BJ (cell line): ENCODE measurements around the gene FYB1. TPM values are rescaled to one million over a fixed set of nuclear protein-coding genes. Genes with fewer than 3 reads are reported as not detected.

Experiments
- CTCF ChIA-PET: fragments of 350-600 bp; formaldehyde crosslinking; extraction: SDS; loops from one replicate; lab custom pipeline; 2021; ENCODE audit warnings: antibody characterized with exemption, inconsistent platforms; lab: Yijun Ruan, JAX
- POLR2A ChIA-PET: fragments of 300-600 bp; sonication (Branson Sonifier 250); formaldehyde crosslinking; extraction: SDS; loops from one replicate; lab custom pipeline; 2021; ENCODE audit warnings: antibody characterized with exemption; lab: Charles Lee
- DNase-seq: peaks from one replicate; pipeline ENCODE4 v3.0.0-alpha.2; 2011; ENCODE audit warnings: low read depth
- H3K27me3 ChIP-seq: 2 replicates; pipeline ENCODE4 v1.6.0; 2011; ENCODE audit warnings: low read length; ENCODE audit not compliant: control insufficient read depth, insufficient read depth
- H3K36me3 ChIP-seq: 2 replicates; pipeline ENCODE4 v1.5.1; 2011; ENCODE audit warnings: low read length; ENCODE audit not compliant: control insufficient read depth, insufficient read depth
- H3K4me3 ChIP-seq: 2 replicates; pipeline ENCODE4 v1.5.1; 2011; ENCODE audit warnings: low read depth, mild to moderate bottlenecking, control low read depth, low read length
- polyA minus RNA-seq: library from RNA; depleted of rRNA, polyadenylated mRNA; stranded (reverse); fragments of >200 nt; gene quantifications from 2 replicates; pipeline ENCODE4 v1.2.3, GENCODE V29; 2011; rRNA and poly(A)+ RNA removed
- polyA plus RNA-seq: library from polyadenylated mRNA; depleted of rRNA; stranded (reverse); fragments of >200 nt; gene quantifications from 2 replicates; pipeline ENCODE4 v1.2.3, GENCODE V29; 2011; rRNA removed
- TF ChIP-seq, protein P1 (sequence below): IDR thresholded peaks from 2 replicates; pipeline ENCODE4 v1.5.1; 2011; ENCODE audit warnings: low read depth, mild to moderate bottlenecking, control low read depth, inconsistent platforms, low read length, moderate library complexity; ENCODE audit not compliant: insufficient read depth

Gene FYB1, protein sequence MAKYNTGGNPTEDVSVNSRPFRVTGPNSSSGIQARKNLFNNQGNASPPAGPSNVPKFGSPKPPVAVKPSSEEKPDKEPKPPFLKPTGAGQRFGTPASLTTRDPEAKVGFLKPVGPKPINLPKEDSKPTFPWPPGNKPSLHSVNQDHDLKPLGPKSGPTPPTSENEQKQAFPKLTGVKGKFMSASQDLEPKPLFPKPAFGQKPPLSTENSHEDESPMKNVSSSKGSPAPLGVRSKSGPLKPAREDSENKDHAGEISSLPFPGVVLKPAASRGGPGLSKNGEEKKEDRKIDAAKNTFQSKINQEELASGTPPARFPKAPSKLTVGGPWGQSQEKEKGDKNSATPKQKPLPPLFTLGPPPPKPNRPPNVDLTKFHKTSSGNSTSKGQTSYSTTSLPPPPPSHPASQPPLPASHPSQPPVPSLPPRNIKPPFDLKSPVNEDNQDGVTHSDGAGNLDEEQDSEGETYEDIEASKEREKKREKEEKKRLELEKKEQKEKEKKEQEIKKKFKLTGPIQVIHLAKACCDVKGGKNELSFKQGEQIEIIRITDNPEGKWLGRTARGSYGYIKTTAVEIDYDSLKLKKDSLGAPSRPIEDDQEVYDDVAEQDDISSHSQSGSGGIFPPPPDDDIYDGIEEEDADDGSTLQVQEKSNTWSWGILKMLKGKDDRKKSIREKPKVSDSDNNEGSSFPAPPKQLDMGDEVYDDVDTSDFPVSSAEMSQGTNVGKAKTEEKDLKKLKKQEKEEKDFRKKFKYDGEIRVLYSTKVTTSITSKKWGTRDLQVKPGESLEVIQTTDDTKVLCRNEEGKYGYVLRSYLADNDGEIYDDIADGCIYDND
- polyA plus RNA-seq: 0.06 and 0.09 TPM in 2 replicates
- polyA minus RNA-seq: not detected in 2 replicates

GRCh38 chr5:39219437-39219836 is at the start of gene FYB1:
TSS of gene FYB1 (minus strand) at chr5:39219563. CDS start at chr5:39202960, 16,603 bp downstream.
- H3K4me3 ChIP-seq: no peak within 1 kb of the TSS
- POLR2A ChIA-PET: no interaction called here
- TF ChIP-seq, protein P1, sequence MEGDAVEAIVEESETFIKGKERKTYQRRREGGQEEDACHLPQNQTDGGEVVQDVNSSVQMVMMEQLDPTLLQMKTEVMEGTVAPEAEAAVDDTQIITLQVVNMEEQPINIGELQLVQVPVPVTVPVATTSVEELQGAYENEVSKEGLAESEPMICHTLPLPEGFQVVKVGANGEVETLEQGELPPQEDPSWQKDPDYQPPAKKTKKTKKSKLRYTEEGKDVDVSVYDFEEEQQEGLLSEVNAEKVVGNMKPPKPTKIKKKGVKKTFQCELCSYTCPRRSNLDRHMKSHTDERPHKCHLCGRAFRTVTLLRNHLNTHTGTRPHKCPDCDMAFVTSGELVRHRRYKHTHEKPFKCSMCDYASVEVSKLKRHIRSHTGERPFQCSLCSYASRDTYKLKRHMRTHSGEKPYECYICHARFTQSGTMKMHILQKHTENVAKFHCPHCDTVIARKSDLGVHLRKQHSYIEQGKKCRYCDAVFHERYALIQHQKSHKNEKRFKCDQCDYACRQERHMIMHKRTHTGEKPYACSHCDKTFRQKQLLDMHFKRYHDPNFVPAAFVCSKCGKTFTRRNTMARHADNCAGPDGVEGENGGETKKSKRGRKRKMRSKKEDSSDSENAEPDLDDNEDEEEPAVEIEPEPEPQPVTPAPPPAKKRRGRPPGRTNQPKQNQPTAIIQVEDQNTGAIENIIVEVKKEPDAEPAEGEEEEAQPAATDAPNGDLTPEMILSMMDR: no peak
- CTCF ChIA-PET: interaction anchor here (0.8 to 3.5 kb wide), 5 partner anchors 13 to 370 kb away, joined by 3 to 24 read pairs (median 22); no protein-coding TSS in a partner anchor
- H3K36me3 ChIP-seq: no peaks in the 10 kb centered on the region
- H3K27me3 ChIP-seq: no peaks in the 10 kb centered on the region
- peak; percentile 24 for DNase-seq

GRCh38 chr5:39267186-39267585 is 47.8 kb upstream of the FYB1 start:
- ChIA-PET POLR2A (no interaction called here), CTCF (interaction anchor here (2.0 kb wide), 1 partner anchor 16 kb away, joined by 9 read pairs; no protein-coding TSS in a partner anchor)
- DNase-seq: no peak
- no peaks in the 10 kb centered on the region for H3K27me3 ChIP-seq
- H3K4me3 ChIP-seq: no peak overlapping the region
- TF ChIP-seq, protein P1: no peak
- no peaks in the 10 kb centered on the region for H3K36me3 ChIP-seq

DNA sequence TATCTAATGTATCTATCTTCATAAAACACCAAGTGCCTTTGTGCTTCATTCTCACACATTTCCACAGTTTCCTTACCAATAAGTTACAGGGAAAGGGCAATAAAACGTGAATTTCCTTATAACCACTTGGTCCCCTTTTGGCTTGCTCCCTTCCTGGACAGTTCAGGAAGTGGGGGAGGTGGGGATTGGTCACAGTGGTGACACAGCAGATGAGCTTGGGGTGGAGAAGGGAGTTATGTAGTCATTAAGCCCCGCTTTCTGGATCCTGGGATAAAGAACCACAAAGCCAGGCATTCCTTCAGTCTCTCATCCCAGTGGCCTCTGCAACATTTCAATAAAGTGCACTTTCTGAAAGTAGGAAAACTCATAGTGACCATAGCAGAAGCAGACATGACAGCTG is 47.1 kb upstream of the FYB1 start:
- DNase-seq: peak; percentile 3
- ChIA-PET POLR2A (no interaction called here), CTCF (interaction anchor here (0.8 to 2.0 kb wide), 2 partner anchors 17 to 21 kb away, joined by 4 to 9 read pairs; no protein-coding TSS in a partner anchor)
- no peak overlapping the region for H3K4me3 ChIP-seq
- TF ChIP-seq, protein P1: no peak
- no peaks in the 10 kb centered on the region for H3K36me3 ChIP-seq
- H3K27me3 ChIP-seq: no peaks in the 10 kb centered on the region

GRCh38 chr5:39264528-39264927 is 45.2 kb upstream of the FYB1 start:
- Histone ChIP-seq H3K36me3 (no peaks in the 10 kb centered on the region), H3K4me3 (no peak overlapping the region), H3K27me3 (no peaks in the 10 kb centered on the region)
- TF ChIP-seq, protein P1: no peak
- POLR2A ChIA-PET: interaction anchor here (0.6 kb wide), 1 partner anchor 275 kb away, joined by 3 read pairs; no protein-coding TSS in a partner anchor
- CTCF ChIA-PET: no interaction called here
- DNase-seq: no peak

GRCh38 chr5:39262981-39263380 is 43.6 kb upstream of the FYB1 start:
- ChIA-PET CTCF (interaction anchor here (0.6 kb wide), 1 partner anchor 109 kb away, joined by 3 read pairs; no protein-coding TSS in a partner anchor), POLR2A (no interaction called here)
- no peak for DNase-seq
- Histone ChIP-seq H3K4me3 (no peak overlapping the region), H3K27me3 (no peaks in the 10 kb centered on the region), H3K36me3 (no peaks in the 10 kb centered on the region)
- TF ChIP-seq, protein P1: no peak
